Lung (tissue), 16 donors: ENCODE results near the gene TMA7B. TPM values are rescaled to one million over a fixed set of nuclear protein-coding genes. Genes with fewer than 3 reads are reported as not detected.

Source experiments
- ATAC-seq: fragments of 200-7000 bp; cut with Tn5 transposase; one replicate; pipeline ENCODE4 v1.9.1; 2020; ENCODE audit warnings: moderate number of reproducible peaks; ENCODE audit not compliant: insufficient read depth, low FRiP score
- DNase-seq, 3 donors: peaks; one replicate each; pipeline ENCODE4 v3.0.0-alpha.2; 2013 to 2017
- H3K27ac ChIP-seq, 2 donors: one replicate each; pipeline ENCODE4 v1.5.1; 2013; ENCODE audit warnings: mild to moderate bottlenecking in 2 of 2, moderate library complexity in 2 of 2, control low read depth in 1 of 2, inconsistent platforms in 1 of 2, low read depth in 1 of 2, low read length in 1 of 2
- H3K27me3 ChIP-seq, 3 donors: one replicate each; pipeline ENCODE4 v1.5.1; 2013; ENCODE audit warnings: low read length in 2 of 3; ENCODE audit not compliant: control insufficient read depth in 3 of 3, insufficient read depth in 3 of 3
- H3K36me3 ChIP-seq, 4 donors: one replicate each; pipeline ENCODE4 v1.5.1; 2013; ENCODE audit warnings: low read length in 4 of 4, mild to moderate bottlenecking in 1 of 4, moderate library complexity in 1 of 4; ENCODE audit not compliant: control insufficient read depth in 4 of 4, insufficient read depth in 4 of 4
- H3K4me1 ChIP-seq, 5 donors: one replicate each; pipeline ENCODE4 v1.5.1; 2013; ENCODE audit warnings: low read length in 5 of 5, mild to moderate bottlenecking in 2 of 5, moderate library complexity in 1 of 5; ENCODE audit not compliant: control insufficient read depth in 5 of 5, insufficient read depth in 5 of 5
- H3K4me3 ChIP-seq: one replicate; pipeline ENCODE4 v1.5.1; 2013; ENCODE audit warnings: mild to moderate bottlenecking, control low read depth, moderate library complexity
- H3K9ac ChIP-seq, 2 donors: one replicate each; pipeline ENCODE4 v1.5.1; 2013; ENCODE audit warnings: low read length in 2 of 2, control low read depth in 1 of 2; ENCODE audit not compliant: insufficient read depth in 1 of 2
- H3K9me3 ChIP-seq, 4 donors: one replicate each; pipeline ENCODE4 v1.5.1; 2013; ENCODE audit warnings: low read length in 3 of 4, mild to moderate bottlenecking in 1 of 4, moderate library complexity in 1 of 4; ENCODE audit not compliant: control insufficient read depth in 4 of 4, insufficient read depth in 3 of 4
- CTCF ChIP-seq: IDR thresholded peaks from 2 replicates; pipeline ENCODE4 v1.5.1; 2012; ENCODE audit warnings: mild to moderate bottlenecking; ENCODE audit errors: control extremely low read depth, extremely low read depth
- WGBS, 2 donors: extraction: QIAGEN DNeasy Blood & Tissue Kit; methylation state at CpG; one replicate each; pipeline ENCODE4 v1.1.7; 2013; 5-methylcytosine and 5-hydroxymethylcytosine counted together
- long read RNA-seq, 5 donors: transcript quantifications; one replicate each; lab custom pipeline, GENCODE V29; 2026
- polyA plus RNA-seq, 2 donors: library from polyadenylated mRNA; stranded (reverse); fragments of 200-250 nt; gene quantifications; one replicate each; pipeline ENCODE4 v1.2.1, GENCODE V29; 2013
- total RNA-seq, 2 donors: library from RNA; depleted of rRNA in 1 of 2; stranded (reverse); fragments of >200 nt in 1 of 2; gene quantifications; one replicate each; pipeline ENCODE4 v1.2.1, GENCODE V29; 2014 to 2021
- donor health status: control.
- donor health status: control.
- donor health status: Bipolar disorder and iron deficiency.
- donor health status: healthy.
- donor health status: DM: yes; HTN: yes; CAD: no.

Gene TMA7B
- total RNA-seq (under 1 TPM; 0.31 to 0.57 TPM), polyA plus RNA-seq (under 1 TPM; 0.35 to 0.41 TPM)
- long read RNA-seq, donor 1 = 0 reads
- long read RNA-seq, donor 2 = 0 reads
- long read RNA-seq, donor 3 = 0 reads
- long read RNA-seq, donor 4 = 0 reads
- long read RNA-seq, donor 5 = 0 reads

GRCh38 chr22:39959640-39960447 lies at the start of gene TMA7B:
TSS of gene TMA7B (plus strand) at chr22:39960397. CDS start at chr22:39964375, 3,978 bp downstream.
- H3K4me3 ChIP-seq = no peak within 1 kb of the TSS
- H3K27me3 ChIP-seq = peaks cover 0 to 6% (median 5%) of the 10 kb centered on the region in 3 donors
- DNase-seq = peak in 2 of 3 donors; percentile 22 to 51
- WGBS, 2 donors = 57 to 64% methylated on average over 14 of the region's 14 CpGs
- H3K27ac ChIP-seq = peak within 1 kb of the TSS in 1 of 2 donors; percentile 10
- H3K9me3 ChIP-seq = no peaks in the 10 kb centered on the region
- no peak for ATAC-seq
- TF ChIP-seq CTCF = no peak
- H3K36me3 ChIP-seq = no peaks in the 10 kb centered on the region
- peaks cover 0 to 2% (median 0%) of the 10 kb centered on the region in 5 donors for H3K4me1 ChIP-seq
- no peak within 1 kb of the TSS for H3K9ac ChIP-seq

- peaks cover 5 to 65% (median 35%) of the 10 kb centered on the region in 3 donors for H3K27me3 ChIP-seq
- no peak for ATAC-seq
These were observed 49.2 kb upstream of the TMA7B start for GRCh38 chr22:39910876-39911613.

DNA sequence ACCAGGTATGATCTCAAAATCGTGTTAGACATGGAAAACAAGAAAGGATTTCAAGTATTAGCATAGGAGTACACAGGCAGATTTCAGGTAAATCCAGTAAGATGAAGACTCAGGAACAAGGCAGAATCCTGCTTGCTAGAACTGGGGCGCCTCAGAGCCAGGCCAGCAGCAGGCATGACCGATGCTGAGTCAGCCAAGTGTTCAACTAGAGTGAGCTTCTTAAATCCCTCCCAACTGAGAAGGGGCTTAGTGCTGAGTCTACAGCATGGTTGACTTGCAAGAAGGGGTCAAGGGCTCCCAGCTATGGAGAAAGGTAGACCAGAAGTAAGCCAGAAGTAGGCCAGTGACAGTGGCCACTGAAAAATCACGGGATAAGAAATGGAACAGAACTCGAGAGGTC lies 46.9 kb upstream of the TMA7B start:
- Histone ChIP-seq H3K27ac (no peak overlapping the region), H3K36me3 (no peaks in the 10 kb centered on the region), H3K9ac (no peak overlapping the region), H3K27me3 (peaks cover 5 to 51% (median 33%) of the 10 kb centered on the region in 3 donors), H3K4me3 (no peak overlapping the region), H3K9me3 (no peaks in the 10 kb centered on the region), H3K4me1 (peaks cover 0 to 28% (median 4%) of the 10 kb centered on the region in 5 donors)
- DNase-seq (no peak), ATAC-seq (no peak)
- 86 to 92% methylated on average over 5 of the region's 5 CpGs for WGBS, 2 donors
- no peak for TF ChIP-seq CTCF

More at GRCh38 chr22:39910876-39911613, 49.2 kb upstream of the TMA7B start:
- peaks cover 0 to 5% (median 4%) of the 10 kb centered on the region in 5 donors for H3K4me1 ChIP-seq
- H3K27ac ChIP-seq = no peak overlapping the region
- no peaks in the 10 kb centered on the region for H3K9me3 ChIP-seq
- H3K4me3 ChIP-seq = no peak overlapping the region
- H3K9ac ChIP-seq = no peak overlapping the region
- WGBS, 2 donors = 65 to 70% methylated on average over 9 of the region's 9 CpGs
- no peak for TF ChIP-seq CTCF
- no peaks in the 10 kb centered on the region for H3K36me3 ChIP-seq
- DNase-seq = no peak
